GM21360 (cell line): Measurements from ENCODE around the gene PRR13.
"Not testable (repeated sequence)": the region's sequence is repeated elsewhere in the genome, so short reads cannot be mapped to it uniquely, and the experiment has no call there.

Source experiments
- ATAC-seq: cut with Tn5 transposase; IDR thresholded peaks from one replicate; pipeline ENCODE4 v1.9.1; 2021; ENCODE audit warnings: mild to moderate bottlenecking, moderate library complexity; ENCODE audit not compliant: unreplicated experiment

Gene PRR13

DNA sequence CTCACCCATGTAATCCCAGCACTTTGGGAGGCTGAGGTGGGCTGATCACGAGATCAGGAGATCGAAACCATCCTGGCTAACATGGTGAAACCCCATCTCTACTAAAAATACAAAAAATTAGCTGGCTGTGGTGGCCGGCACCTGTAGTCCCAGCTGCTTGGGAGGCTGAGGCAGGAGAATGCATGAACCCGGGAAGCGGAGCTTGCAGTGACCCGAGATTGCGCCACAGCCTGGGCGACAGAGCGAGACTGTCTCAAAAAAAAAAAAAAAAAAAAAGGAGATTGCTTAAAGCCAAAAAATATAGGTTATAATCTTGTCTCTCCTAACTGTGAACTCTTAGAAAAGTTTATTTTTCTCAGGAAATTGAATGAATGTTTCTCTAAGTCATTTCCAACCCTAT is 6.2 kb upstream of the PRR13 start:
- ATAC-seq = not testable (repeated sequence)

DNA sequence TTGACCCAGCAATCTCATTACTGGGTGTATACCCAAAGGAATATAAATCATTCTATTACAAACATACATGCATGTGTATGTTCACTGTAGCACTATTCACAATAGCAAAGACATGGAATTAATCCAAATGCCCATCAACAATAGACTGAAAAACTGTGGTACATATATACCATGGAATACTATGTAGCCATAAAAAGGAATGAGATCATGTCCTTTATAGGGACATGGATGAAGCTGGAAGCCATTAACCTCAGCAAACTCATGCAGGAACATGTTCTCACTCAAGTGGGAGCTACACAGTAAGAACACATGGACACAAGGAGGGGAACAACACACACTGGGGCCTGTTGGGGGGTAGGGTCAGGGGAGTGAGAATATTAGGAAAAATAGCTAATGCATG is 2.0 kb upstream of the PRR13 start:
- ATAC-seq = not testable (repeated sequence)

DNA sequence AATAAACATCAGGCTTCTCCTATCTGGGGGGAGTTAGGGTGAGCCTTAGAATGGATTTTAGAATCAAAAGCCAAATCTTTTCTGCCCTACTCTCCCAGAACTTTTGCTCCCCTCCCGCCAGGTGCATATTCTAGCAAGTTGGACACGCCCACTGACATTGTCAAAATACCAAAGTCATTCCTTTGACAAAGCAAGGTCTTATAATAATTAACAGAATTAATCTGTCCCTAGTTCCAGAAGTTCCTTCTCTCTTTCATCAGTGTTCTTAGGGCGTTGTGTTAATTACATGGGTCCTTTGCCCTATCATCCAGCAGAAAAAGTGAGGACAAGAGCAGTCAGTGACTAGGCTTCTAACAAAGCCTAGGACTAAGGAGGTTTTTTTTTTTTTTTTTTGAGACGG is 2.4 kb downstream of the PRR13 start:
- ATAC-seq = no peak

DNA sequence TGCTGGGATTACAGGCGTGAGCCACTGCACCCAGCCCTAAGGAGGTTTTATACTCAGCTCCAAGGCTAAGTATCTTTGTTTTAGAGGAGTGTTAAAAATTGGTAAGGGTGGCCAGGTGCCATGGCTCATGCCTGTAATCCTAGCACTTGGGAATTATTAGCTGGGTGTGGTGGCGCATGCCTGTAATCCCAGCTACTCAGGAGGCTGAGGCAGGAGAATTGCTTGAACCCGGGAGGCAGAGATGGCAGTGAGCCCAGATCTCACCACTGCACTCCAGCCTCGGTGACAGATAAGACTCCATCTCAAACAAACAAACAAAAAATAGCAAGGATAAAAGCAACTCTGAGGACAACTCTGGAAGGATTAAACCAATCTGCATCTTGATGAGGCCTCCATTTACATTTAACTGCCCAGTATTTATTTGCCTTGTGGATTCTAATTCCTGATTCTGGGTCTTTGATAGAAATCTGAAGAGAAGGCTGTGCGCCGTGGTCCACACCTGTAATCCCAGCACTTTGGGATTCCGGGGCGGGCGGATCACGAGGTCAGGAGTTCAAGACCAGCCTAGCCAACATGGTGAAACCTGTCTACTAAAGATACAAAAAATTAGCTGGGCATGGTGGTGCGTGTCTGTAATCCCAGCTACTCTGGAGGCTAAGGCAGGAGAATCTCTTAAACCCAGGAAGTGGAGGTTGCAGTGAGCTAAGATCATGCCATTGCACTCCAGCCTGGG is 3.2 kb downstream of the PRR13 start:
- not testable (repeated sequence) for ATAC-seq

DNA sequence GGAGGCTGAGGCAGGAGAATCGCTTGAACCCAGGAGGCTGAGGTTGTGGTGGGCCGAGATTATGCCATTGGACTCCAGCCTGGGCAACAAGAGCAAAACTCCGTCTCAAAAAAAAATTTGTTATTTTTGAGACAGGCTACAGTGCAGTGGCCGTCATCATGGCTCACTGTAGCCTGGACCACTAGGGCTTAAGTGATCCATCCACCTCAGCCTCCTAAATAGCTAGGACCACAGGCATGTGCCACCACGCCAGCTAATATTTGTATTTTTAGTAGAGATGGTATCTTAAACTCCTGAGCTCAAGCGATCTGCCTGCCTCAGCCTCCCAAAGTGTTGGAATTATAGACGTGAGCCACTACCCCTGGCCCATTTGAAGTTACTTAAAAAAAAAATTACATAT is 9.4 kb downstream of the PRR13 start:
- no peak for ATAC-seq

DNA sequence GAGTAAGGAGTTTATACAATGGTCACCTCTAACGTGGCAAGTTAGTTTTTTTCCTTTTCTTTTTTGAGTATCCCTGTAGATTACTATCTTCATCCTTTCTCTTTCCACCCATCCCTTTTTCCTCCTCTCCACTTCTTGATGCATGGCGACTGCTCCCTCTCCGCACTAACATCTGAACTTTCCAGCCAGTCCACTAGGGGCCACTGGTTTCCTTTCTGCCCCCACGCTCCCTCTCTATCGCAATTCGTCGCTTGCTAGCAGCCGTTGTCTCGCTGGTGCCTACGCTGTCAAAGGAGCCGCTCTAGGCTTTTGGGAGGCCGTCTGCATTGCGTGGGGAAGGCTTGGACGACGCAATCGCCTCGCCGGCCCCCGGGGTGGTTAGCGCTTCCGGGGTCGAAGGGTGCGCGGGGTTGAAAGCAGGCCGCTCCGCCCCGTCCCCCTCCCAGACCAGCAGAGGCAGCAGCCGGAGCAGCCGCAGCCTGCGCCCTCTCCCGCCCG is 10.2 kb downstream of the PRR13 start, which contains the start of gene PCBP2:
Gene PCBP2, plus strand, starts transcription at position 442 of the 498 bp plus-strand sequence. CDS start 2,699 bp downstream, outside the sequence.
- ATAC-seq = peak; percentile 94

DNA sequence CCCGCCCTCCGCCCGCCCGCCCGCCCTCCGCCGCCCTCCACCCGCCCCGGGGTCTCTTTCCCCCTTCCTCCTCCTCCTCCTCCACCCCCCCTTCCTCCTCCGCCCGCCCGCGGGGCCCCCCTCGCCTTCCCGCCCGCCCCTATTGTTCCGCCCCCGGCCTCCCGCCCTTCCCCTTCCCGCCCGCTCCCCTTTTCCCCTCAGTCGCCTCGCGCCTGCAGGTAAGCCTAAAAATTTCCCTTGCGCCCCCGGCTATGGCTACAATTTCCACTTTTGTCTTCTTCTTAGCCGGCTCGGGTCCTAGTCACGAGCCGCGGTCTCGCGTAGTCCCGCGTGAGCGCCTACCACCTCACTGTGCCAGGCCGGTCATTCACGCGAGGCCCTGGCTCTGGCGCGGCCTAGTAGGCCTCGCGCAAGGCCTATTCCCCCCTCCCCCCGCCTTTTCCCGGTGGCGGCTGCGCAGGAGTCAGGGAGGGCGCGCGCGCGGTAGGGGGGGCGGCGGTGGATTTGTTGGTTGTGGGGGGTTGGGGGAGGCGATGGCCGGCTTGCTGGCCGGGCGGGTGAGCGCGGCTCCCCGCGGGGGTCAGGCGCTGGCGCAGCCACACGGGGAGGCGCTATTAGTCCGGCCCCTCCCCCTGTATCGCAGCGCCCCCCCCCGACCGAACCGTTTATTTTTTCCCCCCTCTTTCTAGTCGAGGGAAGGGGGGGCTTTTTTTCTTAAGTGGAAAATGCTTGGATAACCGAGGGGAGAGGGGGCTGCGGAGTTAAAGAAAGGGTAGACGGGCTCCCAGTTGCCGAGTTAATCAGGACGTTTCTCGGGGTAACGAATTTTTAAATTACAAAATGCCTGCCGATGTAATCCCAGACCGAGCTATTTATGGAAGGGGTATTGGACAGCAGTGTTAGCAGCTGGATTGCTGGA is 10.9 kb downstream of the PRR13 start:
- ATAC-seq = no peak

DNA sequence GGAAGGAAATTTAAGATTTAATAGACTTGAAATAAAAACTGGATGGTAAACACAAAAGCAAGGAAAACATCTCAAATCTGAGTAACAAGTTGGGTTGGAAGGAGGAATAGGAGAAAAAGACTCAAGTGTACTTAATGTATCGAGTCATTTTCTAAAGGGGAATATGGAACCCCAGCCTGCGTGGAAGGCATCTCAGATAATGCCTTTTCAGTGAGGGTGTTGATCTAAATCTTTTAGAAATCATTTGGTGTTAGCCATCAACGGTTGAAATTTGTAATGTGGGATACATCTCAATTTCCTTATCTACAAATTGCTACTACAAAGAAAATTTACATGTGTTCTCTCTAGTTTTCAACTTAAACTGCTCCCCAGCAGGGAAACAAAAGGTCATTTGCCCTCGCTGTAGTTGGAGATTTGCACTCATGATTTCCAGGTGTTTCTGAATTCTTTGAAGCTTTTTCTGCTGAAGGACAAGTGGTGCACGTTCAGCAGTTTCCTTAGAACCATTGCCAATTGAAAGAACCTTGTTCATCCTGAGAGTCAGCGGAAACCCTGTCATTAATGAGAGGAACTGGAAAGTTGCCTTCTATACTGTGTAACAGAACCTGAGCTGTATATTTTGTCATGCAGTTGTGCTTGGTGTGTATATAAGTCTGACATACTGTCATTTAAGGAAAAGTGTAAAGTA is 12.6 kb downstream of the PRR13 start:
- ATAC-seq = no peak

DNA sequence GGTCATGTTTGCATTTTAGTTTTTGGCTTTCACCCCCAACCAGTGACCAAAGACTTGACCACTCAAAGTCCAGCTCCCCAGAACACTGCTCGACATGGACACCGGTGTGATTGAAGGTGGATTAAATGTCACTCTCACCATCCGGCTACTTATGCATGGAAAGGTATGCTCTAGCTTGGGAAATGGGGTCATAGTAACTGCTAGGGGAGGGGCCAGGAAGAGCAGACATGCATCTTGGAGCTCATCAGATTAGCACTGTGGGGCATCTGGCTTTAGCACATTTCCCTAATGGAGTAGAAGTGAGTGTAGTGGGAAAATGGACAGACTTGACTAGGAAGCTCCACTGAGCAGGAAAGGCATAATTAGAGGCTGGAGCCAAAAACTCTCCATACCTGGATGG is 13.2 kb downstream of the PRR13 start:
- ATAC-seq = no peak

DNA sequence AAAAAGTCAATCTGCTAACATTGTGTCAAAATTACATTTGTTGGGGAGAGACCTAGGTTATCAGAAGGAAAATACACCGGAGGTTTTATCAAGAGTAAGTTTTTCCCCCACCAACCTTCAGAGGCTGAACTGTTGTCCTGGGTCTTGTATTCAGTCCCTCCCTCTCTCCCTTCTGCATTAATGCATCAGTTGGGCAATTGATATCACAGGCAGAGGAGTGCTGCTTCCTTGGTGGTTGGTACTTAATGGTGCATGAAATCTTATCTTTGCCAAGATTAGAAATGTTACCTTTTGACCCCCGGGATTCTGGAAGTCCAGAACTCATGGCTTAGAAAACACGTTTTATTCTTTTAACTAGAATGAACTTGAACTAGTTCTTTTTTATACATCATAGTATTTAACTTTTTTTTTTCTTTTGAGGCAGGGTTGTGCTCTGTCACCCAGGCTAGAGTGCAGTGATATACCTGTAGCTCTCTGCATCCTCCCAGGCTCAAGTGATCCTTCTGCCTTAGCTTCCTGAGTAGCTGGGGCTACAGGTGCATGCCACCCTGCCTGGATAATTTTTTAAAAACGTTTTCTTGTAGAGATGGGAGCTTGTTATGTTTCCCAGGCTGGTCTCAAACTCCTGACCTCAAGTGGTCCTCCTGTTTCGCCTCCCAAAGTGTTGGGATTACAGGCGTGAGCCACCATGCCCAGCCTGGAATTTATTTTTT is 15.3 kb downstream of the PRR13 start:
- ATAC-seq = no peak

DNA sequence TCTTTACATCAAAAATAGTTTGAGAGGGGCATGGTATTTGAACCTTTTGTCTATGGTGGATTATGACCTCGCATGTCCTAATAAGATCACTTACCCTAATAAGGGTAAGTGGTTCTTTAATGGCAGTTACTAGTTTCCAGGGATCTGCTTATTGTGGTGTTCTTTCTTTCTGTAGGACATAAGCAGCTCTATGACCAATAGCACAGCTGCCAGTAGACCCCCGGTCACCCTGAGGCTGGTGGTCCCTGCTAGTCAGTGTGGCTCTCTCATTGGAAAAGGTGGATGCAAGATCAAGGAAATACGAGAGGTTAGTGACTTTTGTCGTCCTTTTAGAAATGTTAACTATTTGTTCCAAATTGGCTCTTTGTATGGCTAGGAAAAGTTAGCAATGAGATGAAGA is 17.6 kb downstream of the PRR13 start:
- ATAC-seq = no peak

DNA sequence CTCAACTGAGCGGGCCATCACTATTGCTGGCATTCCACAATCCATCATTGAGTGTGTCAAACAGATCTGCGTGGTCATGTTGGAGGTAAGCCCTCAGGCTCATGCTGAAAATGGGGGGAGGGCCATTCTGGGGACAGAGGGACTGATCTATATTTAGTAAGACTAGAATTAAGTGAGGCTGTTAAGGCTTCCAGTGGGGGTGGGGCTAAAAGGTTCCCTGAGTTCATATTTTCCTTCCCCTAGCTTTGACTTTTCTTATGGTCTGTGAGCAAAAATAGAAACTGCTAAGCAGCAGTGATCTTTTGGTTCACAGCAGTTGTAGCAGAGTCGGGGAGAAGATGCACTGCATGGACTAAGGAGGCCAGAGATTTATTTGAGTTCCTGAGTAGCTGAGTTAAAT is 19.5 kb downstream of the PRR13 start:
- no peak for ATAC-seq

DNA sequence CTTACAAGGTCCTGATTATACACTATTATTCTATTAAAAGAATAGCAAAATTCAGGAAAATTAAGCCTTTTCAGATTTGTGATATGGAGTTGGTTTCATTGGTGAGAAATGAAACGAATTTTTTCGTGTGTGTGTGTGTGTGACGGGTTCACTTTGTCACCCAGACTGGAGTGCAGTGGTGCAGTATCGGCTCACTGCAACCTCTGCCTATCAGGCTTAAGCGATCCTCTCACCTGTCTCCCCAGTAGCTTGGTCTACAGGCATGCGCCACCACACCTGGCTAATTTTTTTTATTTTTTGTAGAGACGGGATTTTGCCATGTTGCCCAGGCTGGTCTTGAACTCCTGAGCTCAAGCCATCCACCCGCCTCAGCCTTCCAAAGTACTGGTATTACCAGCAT is 20.1 kb downstream of the PRR13 start:
- ATAC-seq = no peak

DNA sequence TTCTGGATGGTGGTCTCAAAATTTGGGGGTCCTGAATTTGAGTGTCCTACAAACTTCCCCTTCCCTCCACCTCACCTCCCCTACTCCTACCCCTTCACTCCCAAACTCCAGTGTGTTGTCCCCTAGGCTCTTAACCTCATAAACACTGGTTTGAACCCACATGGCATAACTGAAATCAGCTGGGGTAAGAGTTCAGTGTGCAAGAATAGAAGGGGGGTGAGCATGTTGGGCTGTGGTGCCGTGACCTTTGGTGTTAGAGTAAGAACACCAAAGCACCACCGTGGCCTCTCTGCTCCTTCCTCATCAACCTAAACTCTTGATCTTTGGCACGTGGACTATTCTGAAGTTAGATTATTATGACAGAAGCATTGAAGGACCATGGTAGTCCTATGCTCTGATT is 21.4 kb downstream of the PRR13 start:
- ATAC-seq = no peak

DNA sequence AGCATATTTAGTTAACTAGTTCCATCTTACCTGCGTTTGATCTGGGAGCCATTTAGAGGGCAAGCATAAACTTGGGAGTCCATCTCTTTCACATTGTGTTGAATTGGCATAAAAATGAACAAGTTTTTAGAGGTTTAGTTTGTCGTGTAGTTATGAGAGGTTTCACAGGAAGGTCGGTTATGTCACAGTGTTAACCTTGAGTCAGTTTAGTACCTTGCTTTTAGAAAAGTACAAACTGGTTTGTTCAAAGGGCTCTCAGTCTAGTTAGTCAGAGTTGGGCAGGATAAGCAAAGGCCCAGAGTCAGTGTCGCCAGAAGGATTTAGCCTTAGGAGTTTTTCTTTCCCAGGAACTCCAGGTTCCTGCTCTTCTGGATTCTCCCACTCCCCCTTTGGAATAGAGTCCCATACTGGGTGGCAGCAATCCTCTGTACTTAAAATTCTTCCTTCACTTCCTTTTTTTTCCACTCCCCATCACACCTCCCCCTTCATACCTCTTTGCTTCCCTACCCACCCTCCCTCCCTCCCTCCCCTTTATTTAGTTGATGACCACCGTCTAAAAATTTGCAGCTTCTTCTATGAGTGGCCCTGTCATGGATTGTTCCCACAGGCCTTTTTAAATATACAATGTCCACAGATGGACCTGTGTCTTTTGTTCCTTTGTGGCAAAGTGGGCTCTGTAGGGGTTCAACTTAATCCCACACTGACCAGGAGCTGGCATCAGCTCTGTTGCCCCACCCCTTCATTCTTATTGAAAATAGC is 22.4 kb downstream of the PRR13 start:
- ATAC-seq = no peak

DNA sequence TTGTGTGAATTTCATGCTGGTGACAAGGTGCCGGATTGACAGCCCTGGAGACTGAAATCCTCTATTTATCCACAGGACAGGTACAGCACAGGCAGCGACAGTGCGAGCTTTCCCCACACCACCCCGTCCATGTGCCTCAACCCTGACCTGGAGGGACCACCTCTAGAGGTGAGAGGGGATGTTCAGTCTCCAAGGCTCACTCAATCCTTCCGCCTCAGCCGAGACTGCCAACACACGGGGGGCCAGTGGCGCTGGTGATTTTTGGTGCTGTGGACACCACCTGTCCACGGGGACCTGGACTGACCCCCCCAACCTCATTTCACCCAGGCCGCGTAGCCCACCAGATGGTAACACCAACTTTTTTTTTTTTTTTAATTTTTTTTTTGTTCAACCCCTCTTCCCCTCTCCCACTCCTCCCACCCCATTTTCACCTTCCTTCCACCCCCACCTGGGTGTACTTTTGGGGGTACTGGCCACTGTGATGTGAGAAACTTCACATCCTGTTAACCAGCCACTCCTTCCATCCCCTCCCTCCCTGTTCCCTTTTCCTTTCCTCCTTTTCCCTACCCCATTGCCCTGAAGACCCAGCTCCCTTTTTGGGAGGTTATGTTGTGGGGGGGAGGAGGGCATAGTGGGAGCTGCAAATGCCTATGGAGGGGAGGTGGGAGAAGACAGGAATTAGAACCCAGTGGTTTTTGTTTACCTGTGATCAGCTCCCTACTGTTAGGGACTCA is 23.3 kb downstream of the PRR13 start:
- no peak for ATAC-seq

DNA sequence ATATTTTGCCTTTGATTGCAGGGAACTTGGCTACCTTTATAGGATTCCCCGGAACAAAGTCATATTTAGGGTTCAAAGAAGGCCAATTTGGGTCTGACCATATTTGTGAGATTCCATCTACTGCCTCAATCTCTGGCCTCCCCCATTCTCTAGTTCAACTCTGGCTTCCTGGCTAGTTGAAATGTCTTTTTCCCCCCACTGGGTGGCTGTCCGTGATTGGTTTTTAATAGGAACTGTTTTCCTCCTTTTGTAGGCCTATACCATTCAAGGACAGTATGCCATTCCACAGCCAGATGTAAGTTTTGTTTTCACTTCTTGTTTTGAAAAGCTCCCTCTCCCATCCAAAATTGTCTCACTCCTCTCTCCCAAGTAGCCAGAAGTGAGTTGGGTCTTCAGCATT is 24.1 kb downstream of the PRR13 start:
- ATAC-seq = no peak

DNA sequence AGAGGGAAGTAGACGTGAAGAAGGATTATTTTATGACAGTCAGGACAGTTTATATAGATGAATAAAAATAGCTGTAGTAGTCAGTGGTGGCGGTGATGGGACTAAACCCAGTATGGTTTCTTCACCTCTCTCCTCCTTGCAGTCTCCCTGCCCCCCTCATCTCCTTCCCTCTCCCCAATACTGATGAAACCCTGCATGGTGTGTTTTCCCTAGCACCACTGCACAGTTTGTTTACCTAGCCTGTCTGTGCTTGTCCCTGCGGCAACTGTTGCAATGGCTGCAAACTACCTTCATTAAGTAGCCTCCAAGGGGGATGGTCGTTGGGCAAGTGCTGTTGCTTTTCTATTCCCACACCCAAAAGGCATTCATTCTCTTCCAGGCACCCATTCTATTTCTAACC is 25.1 kb downstream of the PRR13 start:
- no peak for ATAC-seq

DNA sequence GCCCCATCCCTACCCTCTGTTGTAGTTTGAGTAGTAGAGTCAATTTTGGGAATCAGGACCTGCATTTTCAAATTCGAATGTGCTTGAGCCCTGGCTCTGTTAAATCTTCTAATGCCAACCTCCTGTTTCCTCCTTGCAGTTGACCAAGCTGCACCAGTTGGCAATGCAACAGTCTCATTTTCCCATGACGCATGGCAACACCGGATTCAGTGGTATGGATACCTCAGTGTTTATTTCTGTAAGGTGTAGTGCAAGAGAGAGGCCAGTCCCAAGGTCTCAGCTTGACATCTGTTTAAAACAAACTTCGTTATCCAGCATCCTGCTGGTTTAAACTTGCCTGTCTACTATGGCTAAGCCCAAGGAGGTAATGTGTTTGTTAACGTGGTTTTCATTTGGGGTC is 25.5 kb downstream of the PRR13 start:
- ATAC-seq = no peak
